Measurements from ENCODE around the gene PPP1CA.

- TF ChIP-seq MAZ (IDR thresholded peaks at IDR 0.05; ENCODE audit: borderline replicate concordance, low read depth, low read length) (no peak), CTCF (IDR thresholded peaks at IDR 0.05) (no peak), RCOR1 (IDR thresholded peaks at IDR 0.05; ENCODE audit: low read depth, low read length) (no peak)
These were observed 27.5 kb upstream of the PPP1CA start for GRCh38 chr11:67429038-67429668.
